Erythroblast (primary cell): Measurements from ENCODE around the gene MYO1D.

Experiments
- GATA1 ChIP-seq: IDR thresholded peaks from 2 replicates; pipeline ENCODE4 v1.6.1; 2011; ENCODE audit warnings: low read depth, mild to moderate bottlenecking, control low read depth, low read length, moderate library complexity
- POLR2A ChIP-seq: IDR thresholded peaks from 2 replicates; pipeline ENCODE4 v1.6.1; 2011; ENCODE audit warnings: mild to moderate bottlenecking, low read length

GRCh38 chr17:32901743-32902142 is 24.8 kb upstream of the MYO1D start:
- TF ChIP-seq POLR2A (no peak), GATA1 (no peak)
